Testis (tissue), 3 donors: ENCODE data around the gene AIPL1. TPM values are rescaled to one million over a fixed set of nuclear protein-coding genes. Genes with fewer than 3 reads are reported as not detected.

Experiments
- DNase-seq: peaks from one replicate; pipeline ENCODE4 v3.0.0-alpha.2; 2019
- H3K27ac ChIP-seq, 2 donors: fragments of 200-600 bp; sonication (generic); one replicate each; pipeline ENCODE4 v1.5.1; 2019
- H3K27me3 ChIP-seq: fragments of 200-600 bp; sonication (generic); one replicate; pipeline ENCODE4 v1.5.1; 2019
- H3K36me3 ChIP-seq: fragments of 200-600 bp; sonication (generic); one replicate; pipeline ENCODE4 v1.5.1; 2017; ENCODE audit warnings: low read depth; ENCODE audit errors: missing control alignments
- H3K4me1 ChIP-seq: fragments of 200-600 bp; sonication (generic); one replicate; pipeline ENCODE4 v1.5.1; 2019
- H3K4me3 ChIP-seq, 2 donors: fragments of 200-600 bp; sonication (generic); one replicate each; pipeline ENCODE4 v1.5.1; 2017 to 2019
- H3K9me3 ChIP-seq: fragments of 200-600 bp; sonication (generic); one replicate; pipeline ENCODE4 v1.5.1; 2017
- POLR2A ChIP-seq: fragments of 450-650 bp; IDR thresholded peaks from one replicate; pipeline ENCODE4 v1.6.1; 2017; ENCODE audit warnings: antibody characterized with exemption, mild to moderate bottlenecking, moderate library complexity
- WGBS, 2 donors: methylation state at CpG; one replicate each; pipeline ENCODE4 v1.1.5; 2018; 5-methylcytosine and 5-hydroxymethylcytosine counted together
- intact Hi-C: fragments of 100-400 bp; cut with DNase I; formaldehyde crosslinking; loops from one replicate; pipeline ENCODE4 v1.15.1; 2023; ENCODE audit warnings: low total_unique reads
- polyA plus RNA-seq: library from polyadenylated mRNA; stranded (reverse); fragments of 350-450 nt; fragmentation: Illumina TruSeq; extraction: RNeasy Lipid Tissue Mini Kit (QIAGEN cat#74804); gene quantifications from one replicate; pipeline ENCODE4 v1.2.3, GENCODE V29; 2014; ENCODE audit warnings: low read depth, low replicate concordance; ENCODE audit not compliant: insufficient read depth
- total RNA-seq, 2 donors: library from RNA; depleted of rRNA; stranded (reverse); fragments of >200 nt; gene quantifications; one replicate each; pipeline ENCODE4 v1.2.3, GENCODE V29; 2016
- TF ChIP-seq, protein P1 (sequence below), 3 experiments: fragments of 450-650 bp in 2 of 3; fragments of 200-600 bp in 1 of 3; sonication (generic) in 1 of 3; IDR thresholded peaks; one replicate each; pipeline ENCODE4 v1.5.1; 2016 to 2019; ENCODE audit warnings: antibody characterized with exemption in 3 of 3, mild to moderate bottlenecking in 2 of 3, moderate library complexity in 1 of 3

Gene AIPL1
- total and polyA plus RNA-seq, 3 donors from 2014 or later, result 0.37 to 1.0 (median 0.49) TPM

DNA sequence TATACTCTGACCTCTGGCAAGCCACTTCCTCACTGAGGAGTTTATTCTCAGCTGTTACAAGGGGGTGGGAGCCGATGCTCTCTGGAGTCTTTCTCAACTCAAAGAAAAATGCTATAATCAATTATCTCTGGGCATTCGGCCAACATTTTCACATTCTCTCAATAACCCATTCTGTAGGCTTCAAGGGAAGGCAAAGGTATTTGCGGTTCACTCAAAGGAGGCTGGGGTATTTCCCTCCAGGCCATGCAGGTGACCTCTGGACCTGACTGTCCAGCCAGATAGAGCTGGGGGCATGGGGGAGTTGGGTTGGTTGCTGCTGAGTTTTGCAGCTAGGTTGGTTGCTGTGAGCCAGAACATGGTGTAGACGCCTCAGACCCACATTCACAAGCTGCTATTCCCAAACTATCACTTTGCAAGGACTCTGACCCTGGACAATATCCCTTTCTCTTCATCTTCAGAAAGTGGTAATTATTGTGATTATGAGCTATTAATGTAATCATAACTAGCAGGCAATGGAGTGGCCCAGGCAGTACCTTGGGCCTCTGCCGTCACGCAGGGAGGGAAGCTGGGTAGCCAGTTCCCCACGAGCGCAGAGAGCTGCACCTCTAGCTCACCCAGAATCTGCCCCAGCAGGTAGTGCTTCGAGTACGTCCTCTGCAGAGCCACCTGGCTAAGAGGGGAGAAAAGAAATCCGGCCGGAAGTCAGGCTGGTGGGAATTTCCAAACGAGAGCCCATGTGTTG, 42.1 kb downstream of the AIPL1 start:
- Histone ChIP-seq H3K27ac (no peak overlapping the region), H3K4me3 (no peak overlapping the region), H3K4me1 (no peaks in the 10 kb centered on the region), H3K9me3 (no peaks in the 10 kb centered on the region), H3K27me3 (no peaks in the 10 kb centered on the region), H3K36me3 (no peaks in the 10 kb centered on the region)
- WGBS, 2 donors, result 45 to 51% methylated on average over 13 of the region's 13 CpGs
- intact Hi-C loops, result no loop called here
- TF ChIP-seq, protein P1, sequence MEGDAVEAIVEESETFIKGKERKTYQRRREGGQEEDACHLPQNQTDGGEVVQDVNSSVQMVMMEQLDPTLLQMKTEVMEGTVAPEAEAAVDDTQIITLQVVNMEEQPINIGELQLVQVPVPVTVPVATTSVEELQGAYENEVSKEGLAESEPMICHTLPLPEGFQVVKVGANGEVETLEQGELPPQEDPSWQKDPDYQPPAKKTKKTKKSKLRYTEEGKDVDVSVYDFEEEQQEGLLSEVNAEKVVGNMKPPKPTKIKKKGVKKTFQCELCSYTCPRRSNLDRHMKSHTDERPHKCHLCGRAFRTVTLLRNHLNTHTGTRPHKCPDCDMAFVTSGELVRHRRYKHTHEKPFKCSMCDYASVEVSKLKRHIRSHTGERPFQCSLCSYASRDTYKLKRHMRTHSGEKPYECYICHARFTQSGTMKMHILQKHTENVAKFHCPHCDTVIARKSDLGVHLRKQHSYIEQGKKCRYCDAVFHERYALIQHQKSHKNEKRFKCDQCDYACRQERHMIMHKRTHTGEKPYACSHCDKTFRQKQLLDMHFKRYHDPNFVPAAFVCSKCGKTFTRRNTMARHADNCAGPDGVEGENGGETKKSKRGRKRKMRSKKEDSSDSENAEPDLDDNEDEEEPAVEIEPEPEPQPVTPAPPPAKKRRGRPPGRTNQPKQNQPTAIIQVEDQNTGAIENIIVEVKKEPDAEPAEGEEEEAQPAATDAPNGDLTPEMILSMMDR (IDR thresholded peaks at IDR 0.05), result no peak
- no peak for TF ChIP-seq POLR2A
- no peak for DNase-seq

- Histone ChIP-seq H3K4me3 (no peak overlapping the region), H3K36me3 (no peaks in the 10 kb centered on the region), H3K9me3 (no peaks in the 10 kb centered on the region), H3K27me3 (no peaks in the 10 kb centered on the region), H3K27ac (no peak overlapping the region), H3K4me1 (no peaks in the 10 kb centered on the region)
- TF ChIP-seq, protein P1 (IDR thresholded peaks at IDR 0.05), result no peak
- no peak for TF ChIP-seq POLR2A
- intact Hi-C loops, result no loop called here
- no peak for DNase-seq
- 76% methylated on average over 11 of the region's 11 CpGs for WGBS, 2 donors
Measured at GRCh38 chr17:6388416-6388815, 46.5 kb downstream of the AIPL1 start.

DNA sequence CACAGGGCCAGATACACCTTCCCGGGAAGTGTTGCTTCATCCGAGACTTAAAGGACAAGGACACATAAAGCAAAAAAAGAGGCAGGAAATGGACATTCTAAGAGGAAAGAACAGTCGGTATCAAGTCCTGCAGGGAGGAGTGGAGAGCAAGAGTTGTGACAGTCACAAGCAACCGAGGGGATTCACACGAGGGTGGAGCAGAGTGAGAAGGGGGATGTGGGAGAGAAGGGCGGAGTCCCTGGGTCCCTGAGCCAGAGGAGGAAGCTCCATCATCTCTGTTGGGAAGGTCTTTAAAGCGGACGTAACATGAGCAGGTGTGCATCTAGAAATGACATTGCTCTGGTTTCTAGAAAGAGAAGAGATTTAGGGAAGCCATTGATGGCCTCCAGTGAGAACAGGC, 47.1 kb downstream of the AIPL1 start:
- DNase-seq, result no peak
- no peak for TF ChIP-seq POLR2A
- TF ChIP-seq, protein P1 (IDR thresholded peaks at IDR 0.05), result no peak
- intact Hi-C loops, result no loop called here
- no peaks in the 10 kb centered on the region for H3K4me1 ChIP-seq
- H3K27ac ChIP-seq, result no peak overlapping the region
- H3K27me3 ChIP-seq, result no peaks in the 10 kb centered on the region
- H3K36me3 ChIP-seq, result no peaks in the 10 kb centered on the region
- no peak overlapping the region for H3K4me3 ChIP-seq
- 60 to 74% methylated on average over 8 of the region's 8 CpGs for WGBS, 2 donors
- H3K9me3 ChIP-seq, result no peaks in the 10 kb centered on the region

GRCh38 chr17:6387442-6387841, 47.5 kb downstream of the AIPL1 start:
- 79 to 96% methylated on average over 3 to 4 of the region's 4 CpGs for WGBS, 2 donors

More at GRCh38 chr17:6387442-6387841, 47.5 kb downstream of the AIPL1 start:
- Histone ChIP-seq H3K4me1 (no peaks in the 10 kb centered on the region), H3K27me3 (no peaks in the 10 kb centered on the region), H3K36me3 (no peaks in the 10 kb centered on the region), H3K4me3 (no peak overlapping the region), H3K27ac (no peak overlapping the region), H3K9me3 (no peaks in the 10 kb centered on the region)
- intact Hi-C loops, result no loop called here
- DNase-seq, result no peak
- TF ChIP-seq POLR2A, result no peak
- TF ChIP-seq, protein P1 (IDR thresholded peaks at IDR 0.05), result no peak
